Smooth muscle cell of the brain vasculature (primary cell): ENCODE data around the gene MGAT2.
A peak's percentile ranks its signal among the peaks of the same experiment; 100 is the strongest.
"Not testable (repeated sequence)": the region's sequence is repeated elsewhere in the genome, so short reads cannot be mapped to it uniquely, and the experiment has no call there.

Experiments used
- DNase-seq: peaks from one replicate; pipeline ENCODE4 v3.0.0-alpha.2; 2012; ENCODE audit warnings: low read depth, low spot score

MGAT2 gene

DNA sequence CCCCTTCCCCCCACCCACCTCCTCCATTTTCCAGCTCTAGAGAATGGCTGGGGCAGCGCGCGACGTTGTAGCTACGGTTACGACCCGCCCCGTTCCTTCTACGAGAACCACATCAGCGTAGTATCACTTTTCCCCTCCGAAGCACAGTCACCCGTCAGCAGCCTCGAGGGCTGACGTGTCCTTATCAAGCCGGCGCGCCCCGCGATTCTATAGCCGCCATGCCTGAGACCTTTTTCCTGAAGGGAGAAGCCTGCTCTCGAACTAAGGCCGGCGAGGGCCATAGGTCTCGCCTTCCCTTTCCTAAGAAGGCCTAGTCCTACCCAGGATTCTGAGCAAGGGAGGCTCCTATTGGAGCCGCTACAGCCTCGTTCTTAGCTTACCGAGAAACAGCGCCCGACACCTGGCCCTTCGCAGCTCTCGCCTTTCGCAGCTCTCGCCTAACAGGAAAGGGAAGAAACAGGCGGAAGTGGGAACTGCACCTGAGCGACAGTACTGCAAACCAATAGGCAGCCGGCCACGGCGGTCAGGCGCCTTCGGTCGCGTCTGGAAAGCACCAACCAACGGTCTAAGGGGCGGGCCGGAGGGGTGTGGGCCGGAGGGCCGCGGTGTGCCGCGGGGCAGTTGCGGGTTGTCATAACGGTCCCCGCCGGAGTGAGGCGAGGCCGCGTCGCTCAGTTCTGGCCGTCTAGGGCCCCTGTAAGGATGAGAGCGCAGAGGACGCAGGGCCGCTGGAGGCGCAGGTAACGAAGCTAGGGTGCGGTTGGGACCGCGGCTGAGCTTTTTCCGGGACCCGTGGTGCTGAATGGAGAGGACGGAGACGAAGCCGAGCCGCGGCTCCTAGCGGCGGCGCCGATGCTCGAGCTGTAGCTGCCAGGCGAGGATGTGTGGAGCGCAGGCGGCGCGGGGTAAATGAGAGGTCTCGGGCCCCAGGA is at the start of gene MGAT2, which contains the start of gene RPL36AL:
Gene MGAT2 (plus strand): TSS at position 618 of the 932 bp plus-strand sequence. CDS start 470 bp downstream, outside the sequence.
Gene RPL36AL (minus strand): TSS at position 445 of the 932 bp plus-strand sequence. CDS start 1,522 bp downstream, outside the sequence.
- DNase-seq = peak; percentile 91

DNA sequence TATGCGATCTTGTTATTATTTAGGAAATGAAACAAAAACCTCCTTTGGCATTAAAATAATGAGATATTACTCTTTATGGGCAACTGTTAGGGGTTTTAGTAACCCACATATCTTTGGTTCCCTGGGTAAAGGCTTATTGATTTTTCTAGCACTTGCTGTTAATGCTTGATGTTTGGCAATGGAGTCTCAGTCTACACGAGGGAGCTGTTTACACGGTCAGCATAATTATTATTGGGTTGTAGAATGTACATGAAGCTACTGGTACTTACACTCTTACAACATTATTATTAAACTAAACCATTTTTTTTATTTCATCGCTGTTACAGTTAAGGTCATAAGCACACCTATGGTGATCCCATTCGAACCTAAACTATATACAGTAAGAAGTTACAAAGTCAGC is 46.6 kb upstream of the MGAT2 start:
- DNase-seq = no peak

DNA sequence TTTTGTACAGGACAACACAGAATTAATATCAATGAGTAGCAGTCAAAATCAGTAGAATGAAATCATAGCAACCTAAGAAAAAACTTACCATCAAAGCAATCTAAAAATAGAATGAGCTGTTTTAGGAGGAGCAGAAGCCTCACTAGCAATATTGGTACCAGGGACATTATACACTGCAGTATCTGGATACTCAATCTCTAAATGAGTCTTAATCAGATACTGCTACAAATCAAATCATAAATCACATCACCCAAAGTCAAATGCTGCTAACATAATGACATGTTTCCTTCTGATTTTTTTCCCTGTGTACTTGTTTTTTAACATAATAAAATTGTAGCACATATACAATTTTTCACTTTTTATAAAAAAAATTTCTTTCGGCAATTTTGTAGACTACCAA is 42.5 kb upstream of the MGAT2 start:
- no peak for DNase-seq

DNA sequence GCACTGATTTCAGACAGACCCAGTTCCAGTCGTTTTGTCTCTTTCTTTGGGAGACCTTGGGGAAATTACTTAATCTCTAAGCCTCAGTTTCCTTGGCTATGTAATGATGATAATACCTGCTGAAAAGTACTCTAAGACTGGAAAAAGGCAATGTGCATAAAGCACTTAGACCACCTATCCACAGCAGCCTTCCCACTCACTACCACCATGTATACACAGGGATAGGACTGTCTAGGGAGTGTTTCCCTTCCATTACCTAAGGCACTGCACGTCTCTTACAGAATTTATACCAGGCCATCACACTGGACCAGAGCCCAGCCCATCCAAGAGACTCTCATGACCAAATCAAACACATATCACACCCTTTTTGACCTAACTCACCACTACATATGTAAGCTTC is 40.8 kb upstream of the MGAT2 start:
- no peak for DNase-seq

DNA sequence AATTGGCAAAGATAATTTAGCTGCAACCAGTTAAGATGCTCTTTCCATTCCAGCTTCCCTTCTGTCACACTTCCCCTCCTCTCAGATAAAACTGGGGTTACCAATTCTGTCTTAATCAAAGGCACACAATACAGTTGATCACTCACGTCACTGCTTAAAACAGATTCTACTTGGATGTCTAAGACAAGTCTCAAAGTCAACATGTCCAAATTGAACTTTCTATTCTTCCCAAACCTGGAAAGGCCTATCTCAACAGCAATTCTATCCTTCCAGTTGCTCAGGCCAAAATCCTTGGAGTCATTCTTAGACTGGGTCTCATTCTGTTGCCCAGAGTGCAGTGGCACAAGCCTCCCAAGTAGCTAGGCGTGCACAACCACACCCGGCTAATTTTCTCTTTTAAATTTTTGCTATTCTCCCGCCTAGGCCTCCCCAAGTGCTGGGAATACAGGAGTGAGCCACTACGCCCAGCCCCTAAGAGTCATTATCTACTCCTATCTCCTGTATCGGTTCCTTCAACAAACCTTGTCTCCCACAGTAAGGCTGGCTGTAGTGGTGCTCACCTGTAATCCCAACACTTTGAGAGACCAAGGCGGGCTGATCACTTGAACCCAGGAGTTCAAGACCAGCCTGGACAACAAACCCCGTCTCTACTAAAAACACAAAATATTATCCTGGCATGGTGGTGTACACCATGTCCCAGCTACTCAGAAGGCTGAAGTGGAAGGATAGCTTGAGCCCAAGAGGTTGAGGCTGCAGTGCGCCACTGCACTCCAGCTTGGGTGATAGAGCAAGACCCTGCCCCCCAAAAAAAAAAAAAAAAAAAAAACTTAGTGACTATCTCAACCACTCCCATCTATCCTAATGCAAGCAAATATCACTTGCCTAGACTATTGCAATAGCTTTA is 39.1 kb upstream of the MGAT2 start:
- DNase-seq = no peak

DNA sequence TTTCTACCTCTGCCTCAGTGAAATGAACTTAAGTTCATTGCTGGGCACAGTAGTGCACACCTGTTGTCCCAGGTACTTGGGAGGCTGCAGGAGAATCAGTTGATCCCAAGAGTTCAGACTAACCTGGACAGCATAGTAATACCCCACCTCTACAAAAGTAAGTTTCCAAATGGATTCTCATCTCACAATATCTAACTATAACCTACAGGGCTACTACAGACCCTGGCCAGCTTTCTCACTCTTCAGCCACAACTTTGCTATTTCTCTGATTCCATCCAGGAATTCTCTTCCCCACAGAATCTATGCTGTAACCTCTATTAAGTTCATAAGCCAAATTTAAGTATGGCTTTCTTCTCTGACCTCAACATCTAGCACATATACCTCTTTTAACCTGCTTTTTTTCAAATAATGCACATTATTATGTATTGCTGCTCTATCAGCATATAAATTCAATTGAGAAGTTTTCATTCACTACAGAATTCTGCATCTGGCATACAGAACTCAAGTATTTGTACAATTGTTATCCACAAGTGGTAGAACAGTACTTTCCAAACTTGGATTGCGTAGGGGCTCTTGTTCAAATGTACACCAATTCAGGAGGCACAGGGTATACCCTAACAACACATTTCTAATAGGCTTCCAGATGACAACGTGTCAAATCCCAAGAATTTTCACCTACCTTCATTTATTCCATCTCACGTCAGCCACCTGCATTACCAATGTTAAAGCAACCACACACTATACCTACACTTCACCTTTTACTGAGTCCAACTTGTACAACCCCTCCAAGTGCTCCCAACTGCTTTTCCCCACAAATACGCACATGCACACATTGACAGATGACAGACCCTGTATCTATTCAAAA is 38.3 kb upstream of the MGAT2 start:
- no peak for DNase-seq

DNA sequence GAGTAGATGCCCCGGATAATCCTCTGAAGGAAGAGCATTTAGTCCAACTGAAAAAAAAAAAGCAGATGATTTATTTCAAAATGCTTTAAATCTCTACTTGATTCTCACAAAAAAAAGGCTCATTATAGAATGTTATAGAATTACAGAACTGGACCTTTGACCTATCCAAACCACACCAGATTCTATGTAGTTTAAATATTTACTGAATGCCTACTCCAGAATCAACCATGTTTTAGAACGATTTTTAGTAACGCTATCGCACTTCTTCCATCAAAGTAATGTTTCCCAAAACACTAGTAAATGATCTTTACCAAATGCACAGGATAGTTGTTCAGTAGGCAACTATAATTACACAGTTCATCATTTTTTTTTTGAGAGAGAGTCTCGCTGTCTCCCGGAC is 37.0 kb upstream of the MGAT2 start:
- no peak for DNase-seq

DNA sequence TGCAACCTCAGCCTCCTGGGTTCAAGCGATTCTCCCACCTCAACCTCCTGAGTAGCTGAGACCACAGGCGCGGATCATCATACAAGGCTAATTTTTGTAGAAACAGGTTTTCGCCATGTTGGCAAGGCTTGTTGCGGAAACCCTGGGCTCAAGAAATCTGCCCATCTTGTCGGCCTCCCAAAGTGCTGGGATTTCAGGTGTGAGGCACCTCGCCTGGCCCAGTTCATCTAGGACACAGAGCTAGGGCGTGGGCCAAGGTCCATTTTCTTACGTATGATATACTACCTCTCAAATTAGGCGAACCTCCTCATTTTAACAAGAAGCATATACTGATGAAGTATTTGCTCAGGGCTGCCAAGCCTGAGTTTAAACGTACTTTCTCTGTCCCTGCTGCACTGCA is 36.5 kb upstream of the MGAT2 start:
- DNase-seq = no peak

DNA sequence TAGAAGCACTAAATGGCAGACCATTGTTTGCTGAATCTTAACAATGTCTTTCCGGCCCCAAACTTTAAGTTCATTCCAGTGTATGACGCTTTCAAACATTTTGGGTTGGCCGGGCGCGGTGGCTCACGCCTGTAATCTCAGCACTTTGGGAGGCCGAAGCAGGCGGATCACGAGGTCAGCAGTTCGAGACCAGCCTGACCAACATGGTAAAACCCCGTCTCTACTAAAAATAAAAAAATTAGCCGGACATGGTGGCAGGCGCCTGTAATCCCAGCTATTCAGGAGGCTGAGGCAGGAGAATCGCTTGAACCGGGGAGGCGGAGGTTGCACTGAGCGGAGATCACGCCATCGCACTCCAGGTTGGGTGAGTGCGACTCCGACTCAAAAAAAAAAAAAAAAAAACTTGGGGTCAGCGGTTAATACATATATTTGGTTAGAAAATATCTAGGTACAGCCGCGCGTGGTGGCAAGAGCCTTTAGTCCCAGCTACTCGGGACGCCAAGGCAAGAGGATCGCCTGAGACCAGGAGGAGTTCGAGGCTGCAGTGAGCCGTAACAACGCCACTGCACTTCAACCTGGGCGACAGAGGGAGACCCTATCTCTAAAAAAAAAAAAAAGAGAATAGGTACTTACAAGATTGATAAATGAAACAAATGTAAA is 35.5 kb upstream of the MGAT2 start:
- DNase-seq = not testable (repeated sequence)

DNA sequence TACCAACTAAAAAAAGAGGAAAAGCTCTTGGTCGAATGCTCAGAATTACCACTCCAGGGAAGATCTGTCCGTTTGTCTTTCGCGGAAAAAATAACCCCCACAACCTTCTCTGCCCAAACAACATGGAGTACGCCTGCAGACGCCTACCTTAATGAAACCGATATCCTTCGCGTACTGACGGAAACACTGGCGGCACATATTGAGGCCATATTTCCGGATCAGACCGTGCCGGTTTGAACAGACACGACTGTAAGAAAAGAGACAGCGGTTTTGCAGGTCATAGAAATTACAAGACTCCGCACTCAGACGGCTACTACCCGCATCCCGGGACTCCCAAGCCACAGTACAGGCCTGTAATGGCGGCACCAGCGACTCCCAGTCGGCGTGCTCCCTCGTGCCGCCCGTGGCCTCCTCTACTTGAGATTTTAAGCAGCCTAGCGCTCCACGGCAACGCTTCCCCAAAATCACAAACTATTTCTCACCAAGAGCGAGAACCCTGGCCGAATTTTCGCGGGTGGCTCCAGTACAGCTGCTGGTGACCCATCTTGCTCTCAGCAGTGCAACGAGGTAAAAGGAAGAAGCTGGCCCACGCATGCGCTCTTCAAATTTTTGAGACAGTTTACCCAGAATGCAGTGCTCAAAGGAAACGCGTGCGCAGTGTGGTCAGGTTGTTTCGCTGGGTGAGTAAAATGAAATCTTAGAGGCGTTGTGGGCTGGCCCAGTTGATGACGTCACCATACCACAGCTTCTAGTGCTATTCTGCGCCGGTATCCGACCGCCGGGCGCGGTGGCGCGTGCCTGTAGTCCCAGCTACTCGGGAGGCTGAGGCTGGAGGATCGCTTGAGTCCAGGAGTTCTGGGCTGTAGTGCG is 34.6 kb upstream of the MGAT2 start, which contains the start of gene RPS29:
Gene RPS29 (minus strand): TSS at position 578 of the 870 bp plus-strand sequence. CDS start 34 bp downstream, at position 544.
- peak; percentile 100 for DNase-seq

DNA sequence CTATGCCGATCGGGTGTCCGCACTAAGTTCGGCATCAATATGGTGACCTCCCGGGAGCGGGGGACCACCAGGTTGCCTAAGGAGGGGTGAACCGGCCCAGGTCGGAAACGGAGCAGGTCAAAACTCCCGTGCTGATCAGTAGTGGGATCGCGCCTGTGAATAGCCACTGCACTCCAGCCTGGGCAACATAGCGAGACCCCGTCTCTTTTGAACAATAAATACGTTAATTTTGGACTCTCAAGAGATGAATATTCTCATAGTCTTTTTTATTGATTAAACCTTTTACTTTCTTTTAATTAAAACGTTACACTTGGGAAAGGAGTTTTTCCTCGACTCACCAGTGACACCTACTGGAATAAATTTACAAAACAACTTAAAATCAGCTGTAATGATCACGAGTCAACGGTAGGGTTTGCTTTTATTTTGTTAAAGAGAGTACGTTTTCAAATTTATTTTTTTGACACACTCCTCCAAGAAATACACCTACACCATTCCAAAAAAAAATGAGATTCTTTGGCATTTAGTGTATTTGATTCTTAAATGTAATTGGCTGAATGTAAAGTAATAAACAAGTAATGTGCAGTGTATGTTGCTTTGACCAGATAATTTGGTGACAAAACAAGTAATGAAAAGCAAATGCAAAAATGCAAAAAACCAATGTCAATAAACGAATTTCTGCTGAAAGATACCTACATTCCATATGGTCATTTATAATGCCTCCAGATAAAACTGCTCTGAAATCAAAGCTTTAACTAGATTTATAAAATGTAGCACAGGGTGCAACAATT is 33.7 kb upstream of the MGAT2 start:
- peak; percentile 64 for DNase-seq

DNA sequence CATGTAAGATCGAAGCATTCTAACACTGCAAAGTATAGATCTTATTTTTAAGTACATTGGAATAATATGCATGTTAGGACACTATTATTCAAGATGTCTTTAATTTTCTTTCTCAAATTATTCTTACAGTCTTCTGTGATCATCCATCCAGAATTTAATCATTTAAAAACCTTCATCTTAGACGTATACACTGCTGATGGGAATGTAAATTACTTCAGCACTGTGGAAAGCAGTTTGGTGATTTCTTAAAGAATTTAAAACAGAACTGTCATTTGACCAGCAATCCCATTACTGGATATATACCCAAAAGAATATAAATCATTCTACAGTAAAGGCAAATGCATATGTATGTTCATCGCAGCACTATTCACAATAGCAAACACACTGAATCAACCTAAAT is 31.2 kb upstream of the MGAT2 start:
- no peak for DNase-seq

DNA sequence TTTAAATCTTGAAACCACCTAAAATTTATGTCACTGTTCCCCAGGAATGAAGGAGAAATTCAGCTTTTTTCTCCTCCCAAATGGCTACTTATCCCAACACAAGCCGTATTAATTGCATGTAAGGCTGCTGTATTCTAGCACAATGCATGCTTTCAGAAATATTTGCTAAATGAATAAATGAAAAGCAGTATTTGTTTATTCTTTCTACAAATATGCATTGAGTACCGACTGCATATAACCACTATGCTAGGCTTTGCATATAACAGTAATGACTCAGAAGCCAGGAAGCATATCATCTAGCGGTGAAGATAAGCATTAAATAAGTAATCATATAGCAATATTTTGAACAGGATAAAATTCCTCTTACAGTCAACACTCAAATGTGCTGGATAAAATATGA is 27.6 kb upstream of the MGAT2 start:
- DNase-seq = no peak

DNA sequence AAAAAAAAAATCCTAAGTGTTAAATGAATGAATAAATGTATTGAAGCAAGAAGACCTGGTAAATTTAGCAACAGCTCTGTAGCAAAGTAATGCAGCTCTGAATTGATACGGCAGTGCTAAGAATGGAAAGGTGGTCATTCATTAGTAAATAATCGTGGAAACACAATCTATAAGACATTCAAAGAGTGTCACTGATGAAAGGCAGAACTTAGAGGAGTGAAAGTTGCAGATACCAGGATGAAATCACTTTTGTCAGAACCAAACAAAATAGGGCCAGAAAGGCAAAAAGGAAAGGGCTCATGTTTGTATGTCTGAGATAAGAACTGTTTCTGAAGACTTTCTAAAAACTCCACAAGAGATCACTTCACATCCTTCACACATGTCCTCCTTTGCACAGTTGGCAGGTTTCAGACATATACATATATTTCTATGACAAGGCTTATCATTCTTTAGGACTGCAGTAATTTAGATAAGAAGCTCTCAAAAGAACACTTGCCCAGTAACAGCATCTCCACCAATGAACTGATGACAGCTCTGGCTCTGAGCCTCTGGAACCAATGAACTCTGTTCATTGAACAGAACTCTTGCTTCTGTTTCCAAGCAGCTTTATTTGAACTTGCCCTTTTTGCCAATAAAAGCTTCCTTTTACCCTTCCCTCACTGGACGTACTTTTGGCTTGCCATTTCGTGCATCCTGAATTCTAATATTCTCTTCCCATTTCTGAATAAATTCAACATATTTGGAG is 26.1 kb upstream of the MGAT2 start:
- no peak for DNase-seq

DNA sequence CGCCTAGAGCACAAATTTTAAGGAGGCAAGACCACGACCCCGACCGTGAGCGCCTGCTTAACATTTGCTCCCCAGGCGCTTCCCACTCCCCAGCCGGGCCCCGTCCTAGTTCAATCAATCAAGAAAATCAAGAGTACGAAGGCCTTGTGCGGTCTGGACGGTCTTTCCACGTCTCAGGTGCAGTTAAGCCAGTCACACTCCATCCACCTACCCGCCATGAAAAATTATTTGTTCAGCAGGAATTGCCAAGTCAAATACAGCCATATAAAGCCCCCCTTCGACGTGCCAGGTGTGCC is 22.5 kb upstream of the MGAT2 start:
- no peak for DNase-seq

DNA sequence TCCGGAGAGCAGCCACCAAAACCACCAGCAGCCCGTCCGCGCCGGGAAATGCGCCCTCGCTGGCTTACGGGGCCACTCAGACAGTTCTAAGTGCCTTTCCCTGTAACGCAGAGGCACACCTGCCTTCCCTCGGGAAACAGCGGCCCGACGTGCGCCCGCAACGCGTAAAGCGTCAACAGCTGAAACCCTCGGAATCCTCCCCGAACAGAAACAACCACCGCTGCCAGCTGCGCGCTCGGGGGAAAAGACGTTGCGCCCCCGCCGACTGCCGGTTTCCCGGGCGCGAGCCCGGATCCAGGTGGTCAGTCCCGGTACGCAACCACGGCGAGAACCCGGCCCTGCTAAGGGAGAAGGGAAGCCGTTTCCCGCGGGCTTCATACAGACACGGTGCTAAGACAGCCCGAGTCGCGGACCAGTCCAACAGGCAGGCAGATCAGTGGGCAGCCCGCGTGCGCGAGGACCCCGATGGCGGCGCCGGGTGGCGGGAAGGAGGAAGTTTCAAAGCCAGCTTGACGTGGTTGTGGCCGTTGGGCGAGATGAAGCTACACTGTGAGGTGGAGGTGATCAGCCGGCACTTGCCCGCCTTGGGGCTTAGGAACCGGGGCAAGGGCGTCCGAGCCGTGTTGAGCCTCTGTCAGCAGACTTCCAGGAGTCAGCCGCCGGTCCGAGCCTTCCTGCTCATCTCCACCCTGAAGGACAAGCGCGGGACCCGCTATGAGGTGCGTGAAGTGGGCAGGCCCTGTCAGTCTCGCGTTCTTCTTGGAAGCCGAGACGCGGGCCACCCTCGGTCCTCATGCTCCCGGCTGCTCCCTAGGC is 21.9 kb upstream of the MGAT2 start, which contains the start of gene LRR1:
Gene LRR1 (plus strand): TSS at position 456 of the 816 bp plus-strand sequence. CDS start 81 bp downstream, at position 537.
- peak; percentile 53 for DNase-seq

DNA sequence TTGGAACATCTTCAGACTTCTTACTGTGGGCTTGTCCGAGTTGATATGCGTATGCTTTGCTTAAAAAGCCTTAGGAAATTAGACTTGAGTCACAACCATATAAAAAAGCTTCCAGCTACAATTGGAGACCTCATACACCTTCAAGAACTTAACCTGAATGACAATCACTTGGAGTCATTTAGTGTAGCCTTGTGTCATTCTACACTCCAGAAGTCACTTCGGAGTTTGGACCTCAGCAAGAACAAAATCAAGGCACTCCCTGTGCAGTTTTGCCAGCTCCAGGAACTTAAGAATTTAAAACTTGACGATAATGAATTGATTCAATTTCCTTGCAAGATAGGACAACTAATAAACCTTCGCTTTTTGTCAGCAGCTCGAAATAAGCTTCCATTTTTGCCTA is 13.0 kb upstream of the MGAT2 start:
- DNase-seq = no peak
